Raji (cell line): ENCODE measurements around the gene IFTAP.

Experiments
- POLR2A ChIP-seq: IDR thresholded peaks from 2 replicates; pipeline ENCODE4 v1.6.1; 2011; ENCODE audit warnings: low read depth, low read length, control low read depth; ENCODE audit not compliant: insufficient read depth

Gene IFTAP

GRCh38 chr11:36684840-36685801 lies 90.8 kb downstream of the IFTAP start:
- no peak for TF ChIP-seq POLR2A

- TF ChIP-seq POLR2A: no peak
Measured at GRCh38 chr11:36688132-36688531, 93.8 kb downstream of the IFTAP start.

GRCh38 chr11:36688571-36689291 lies 94.4 kb downstream of the IFTAP start:
- no peak for TF ChIP-seq POLR2A

GRCh38 chr11:36689442-36689841 lies 95.1 kb downstream of the IFTAP start:
- TF ChIP-seq POLR2A: no peak

- no peak for TF ChIP-seq POLR2A
Measured at GRCh38 chr11:36692704-36693103, 98.4 kb downstream of the IFTAP start.

GRCh38 chr11:36693139-36693843 lies 99.0 kb downstream of the IFTAP start:
- TF ChIP-seq POLR2A: no peak

GRCh38 chr11:36695111-36695510 lies 100.8 kb downstream of the IFTAP start:
- TF ChIP-seq POLR2A: no peak

GRCh38 chr11:36695571-36695970 lies 101.3 kb downstream of the IFTAP start:
- no peak for TF ChIP-seq POLR2A

- no peak for TF ChIP-seq POLR2A
Measured at GRCh38 chr11:36696550-36696949, 102.2 kb downstream of the IFTAP start.

- TF ChIP-seq POLR2A: no peak
Measured at GRCh38 chr11:36699271-36699670, 105.0 kb downstream of the IFTAP start.

- no peak for TF ChIP-seq POLR2A
Measured at GRCh38 chr11:36700246-36700645, 105.9 kb downstream of the IFTAP start.

GRCh38 chr11:36702330-36703054 lies 108.2 kb downstream of the IFTAP start:
- TF ChIP-seq POLR2A: no peak

GRCh38 chr11:36703055-36703404 lies 108.7 kb downstream of the IFTAP start:
- no peak for TF ChIP-seq POLR2A
